NCI-H187 (cell line): ENCODE measurements around the gene ASRGL1.
"Not testable (repeated sequence)": the region's sequence is repeated elsewhere in the genome, so short reads cannot be mapped to it uniquely, and the experiment has no call there.

Experiments used
- DNase-seq, 2 experiments: peaks; one replicate each; lab custom pipeline; 2025; lab: John Stamatoyannopoulos, UW

Gene ASRGL1

DNA sequence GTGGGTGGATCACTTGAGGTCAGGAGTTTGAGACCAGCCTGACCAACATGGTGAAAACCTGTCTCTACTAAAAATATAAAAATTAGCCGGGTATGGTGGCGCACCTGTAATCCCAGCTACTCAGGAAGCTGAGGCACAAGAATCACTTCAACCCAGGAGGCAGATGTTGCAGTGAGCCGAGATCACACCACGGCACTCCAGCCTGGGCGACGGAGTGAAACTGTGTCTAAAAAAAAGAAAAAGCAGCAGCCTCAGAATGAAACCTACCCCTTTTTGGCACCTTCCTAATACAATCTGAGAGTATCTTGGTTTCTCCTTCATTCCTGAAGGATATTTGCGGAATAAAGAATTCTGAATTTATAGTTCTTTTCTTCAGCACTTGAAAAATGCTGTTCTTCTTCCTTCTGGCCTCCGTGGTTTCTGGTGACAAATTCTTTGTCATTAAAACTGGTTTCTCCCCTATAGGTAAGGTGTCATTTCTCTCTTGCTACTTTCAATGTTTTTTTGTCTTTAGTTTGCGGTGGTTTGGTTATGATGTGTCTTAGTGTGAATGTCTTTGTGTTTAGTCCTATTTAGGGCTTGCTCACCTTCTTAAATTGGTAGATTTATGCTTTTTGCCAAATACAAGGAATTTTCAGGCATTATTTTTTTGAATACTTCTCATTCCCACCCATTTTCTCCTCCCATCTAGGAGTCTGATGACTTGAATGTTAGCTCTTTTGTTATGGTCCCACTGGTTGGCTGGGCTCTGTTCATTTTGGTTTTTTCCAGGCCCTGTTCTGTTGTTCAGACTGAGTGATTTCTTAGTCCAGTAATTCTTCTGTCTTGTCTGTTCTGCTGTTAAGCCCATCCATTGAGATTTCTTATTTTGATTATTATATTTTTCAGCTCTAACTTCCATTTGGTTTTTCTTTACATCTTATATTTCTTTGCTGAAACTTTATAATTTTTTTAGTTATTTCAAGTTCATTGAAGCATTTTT lies 15.4 kb downstream of the ASRGL1 start:
- no peak for DNase-seq

DNA sequence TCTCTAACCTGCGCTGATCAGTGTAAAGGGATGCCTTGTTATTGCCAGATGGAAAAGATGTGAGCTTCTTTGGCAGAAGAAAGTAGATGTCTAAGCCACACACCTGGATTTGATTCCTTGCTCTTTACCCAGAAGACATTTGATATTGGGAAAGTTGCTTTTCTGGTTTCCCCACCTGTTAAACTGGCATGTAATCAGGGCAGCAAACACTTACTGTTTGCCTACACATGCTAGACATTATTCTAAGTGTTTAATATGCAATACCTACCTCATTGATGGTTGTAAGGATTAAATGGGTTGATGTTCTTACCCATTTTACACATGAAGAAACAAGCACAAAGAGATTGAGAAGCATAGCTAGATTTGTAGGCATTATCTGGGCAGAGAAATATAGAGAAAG lies 16.6 kb downstream of the ASRGL1 start:
- DNase-seq: no peak

DNA sequence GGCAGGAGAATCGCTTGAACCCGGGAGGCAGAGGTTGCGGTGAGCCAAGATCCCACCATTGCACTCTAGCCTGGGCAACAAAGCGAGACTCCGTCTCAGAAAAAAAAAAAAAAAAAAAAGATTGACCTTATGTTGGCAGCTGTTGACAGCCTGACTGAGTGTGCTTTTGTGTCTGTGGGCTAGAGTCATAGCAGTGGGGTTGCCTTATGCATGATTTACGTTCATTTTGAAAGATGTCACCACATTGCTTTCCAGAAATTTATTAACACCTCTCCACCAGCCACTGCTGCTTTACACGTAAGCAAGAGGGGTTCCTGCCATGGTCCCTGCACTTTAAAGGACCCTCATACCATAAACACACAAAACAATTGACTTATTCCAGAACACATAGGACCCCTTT lies 21.0 kb downstream of the ASRGL1 start:
- DNase-seq: no peak

DNA sequence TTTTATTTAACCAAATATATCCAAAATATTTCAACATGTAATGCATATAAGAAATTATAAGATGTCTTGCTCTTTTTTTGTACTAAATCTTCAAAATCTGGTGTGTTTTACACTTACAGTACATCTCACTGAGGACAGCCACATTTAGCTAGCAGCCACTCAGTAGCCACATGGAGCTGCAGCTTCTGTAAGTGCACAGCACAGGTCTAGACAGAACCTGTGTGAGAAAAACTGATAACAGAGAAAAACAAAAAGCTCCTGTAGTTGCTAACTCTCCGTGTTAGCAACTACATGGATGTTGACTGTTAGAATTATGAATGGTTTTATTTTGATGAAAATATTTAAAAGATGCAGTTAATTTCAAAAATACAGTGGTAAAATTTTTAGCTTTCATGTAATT lies 22.2 kb downstream of the ASRGL1 start:
- DNase-seq: no peak

DNA sequence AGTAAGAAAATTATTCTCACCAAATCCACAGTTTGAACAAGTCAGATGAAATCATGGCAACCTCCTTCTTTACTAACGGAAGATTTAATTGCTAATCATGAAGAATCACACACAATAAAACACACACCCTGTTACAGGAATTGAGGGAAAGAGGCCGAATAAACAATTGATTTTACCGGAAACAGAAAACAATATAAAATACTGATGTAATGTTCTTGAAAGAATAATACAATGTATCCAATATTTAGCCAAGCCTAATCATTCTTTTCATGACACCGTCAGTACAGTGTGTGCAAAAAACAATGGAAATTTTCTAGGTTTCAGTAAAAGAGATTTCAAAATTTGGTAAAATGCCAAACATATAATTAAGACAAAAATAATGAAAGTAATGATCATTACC lies 23.4 kb downstream of the ASRGL1 start:
- no peak for DNase-seq

DNA sequence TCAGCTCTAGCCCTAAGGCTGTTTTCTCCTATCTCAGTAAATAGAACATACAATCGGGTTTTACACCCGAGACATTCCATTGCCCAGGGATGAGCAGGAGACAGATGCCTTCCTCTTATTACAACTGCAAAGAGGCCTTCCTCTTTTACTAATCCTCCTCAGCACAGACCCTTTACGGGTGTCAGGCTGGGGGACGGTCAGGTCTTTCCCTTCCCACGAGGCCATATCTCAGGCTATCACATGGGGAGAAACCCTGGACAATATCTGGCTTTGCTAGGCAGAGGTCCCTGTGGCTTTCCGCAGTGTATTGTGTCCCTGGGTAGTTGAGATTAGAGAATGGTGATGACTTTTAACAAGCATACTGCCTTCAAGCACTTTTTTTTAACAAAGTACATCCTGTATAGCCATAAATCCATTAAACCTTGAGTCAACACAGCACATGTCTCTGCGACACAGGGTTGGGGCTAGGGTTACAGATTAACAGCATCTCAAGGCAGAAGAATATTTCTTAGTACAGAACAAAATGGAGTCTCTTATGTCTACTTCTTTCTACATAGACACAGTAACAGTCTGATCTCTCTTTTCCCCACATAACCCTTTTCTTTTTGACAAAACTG lies 31.7 kb downstream of the ASRGL1 start:
- DNase-seq: not testable (repeated sequence)

DNA sequence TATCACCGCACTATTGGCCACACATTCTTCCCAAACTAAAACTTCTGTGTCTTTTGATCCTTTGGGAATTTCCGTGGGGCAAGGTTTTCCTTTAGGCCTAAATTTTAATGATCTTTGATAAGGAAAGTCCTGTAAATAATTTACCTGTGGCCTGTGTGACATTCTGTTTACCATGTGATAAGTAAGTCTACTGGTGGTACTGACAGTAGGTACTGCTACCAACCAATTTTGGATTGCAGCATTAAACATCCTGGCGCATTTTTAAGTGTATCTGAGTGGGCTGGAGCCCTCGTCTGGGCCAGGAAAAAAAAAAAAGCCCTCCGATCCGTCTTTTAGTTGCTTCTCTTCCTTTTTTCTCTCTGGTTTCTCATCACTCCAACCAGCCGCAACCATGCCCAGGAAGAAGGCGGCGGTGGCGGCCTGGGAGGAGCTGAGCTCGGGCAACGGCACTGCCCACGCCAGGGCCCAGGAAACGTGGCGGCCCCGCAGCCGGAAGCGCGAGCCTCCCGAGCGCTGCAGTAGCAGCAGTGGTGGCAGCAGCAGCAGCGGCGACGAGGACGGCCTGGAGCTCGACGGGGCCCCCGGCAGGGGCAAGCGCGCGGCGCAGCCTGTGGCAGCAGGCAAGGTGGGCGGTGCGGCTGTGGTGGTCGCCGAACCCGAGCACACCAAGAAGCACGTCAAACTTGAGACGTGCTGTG lies 33.6 kb downstream of the ASRGL1 start:
- no peak for DNase-seq

DNA sequence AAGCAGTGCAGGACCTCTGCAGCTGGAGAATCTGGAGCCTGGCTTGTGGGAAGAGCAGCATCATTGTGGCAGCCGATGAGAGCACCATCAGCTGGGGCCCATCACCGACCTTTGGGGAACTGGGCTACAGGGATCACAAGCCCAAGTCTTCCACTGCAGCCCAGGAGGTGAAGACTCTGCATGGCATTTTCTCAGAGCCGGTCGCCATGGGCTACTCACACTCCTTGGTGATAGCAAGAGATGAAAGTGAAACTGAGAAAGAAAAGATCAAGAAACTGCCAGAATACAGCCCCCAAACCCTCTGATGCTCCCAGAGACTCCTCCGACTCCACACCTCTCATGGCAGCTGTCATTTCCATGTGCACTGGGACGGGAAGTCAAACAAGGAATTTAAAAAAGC lies 35.6 kb downstream of the ASRGL1 start:
- no peak for DNase-seq

DNA sequence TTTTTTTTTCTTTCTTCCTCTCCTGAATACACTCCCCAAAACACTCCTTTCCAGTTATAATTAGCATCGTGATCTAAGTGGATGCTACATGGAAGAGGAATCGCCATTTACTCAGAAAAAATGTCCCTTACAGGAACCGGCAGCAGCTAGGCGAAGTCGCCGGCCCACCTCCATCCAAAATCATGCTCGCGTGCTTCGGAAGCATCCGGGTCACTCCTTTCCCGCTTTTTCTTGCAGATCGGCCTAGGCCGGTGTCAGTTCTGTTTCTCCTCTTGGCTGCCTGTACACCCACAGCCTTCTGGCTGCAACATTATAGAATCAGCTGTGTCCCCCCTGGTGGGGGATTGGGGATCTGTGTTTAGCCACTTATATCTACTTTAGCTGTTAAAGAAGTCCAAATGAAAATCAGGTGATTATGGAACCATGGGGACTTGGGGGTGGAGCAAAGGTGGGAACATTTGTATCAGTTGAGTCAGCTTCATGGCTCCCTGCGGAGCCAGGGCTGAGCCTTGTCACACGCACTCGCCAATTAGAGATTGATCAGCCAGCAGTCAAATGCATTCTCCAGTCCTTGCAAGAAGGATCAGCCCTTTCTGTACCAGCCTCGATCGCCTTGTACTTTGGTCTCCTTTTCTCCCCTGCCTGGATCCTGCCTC lies 36.3 kb downstream of the ASRGL1 start:
- DNase-seq: no peak

DNA sequence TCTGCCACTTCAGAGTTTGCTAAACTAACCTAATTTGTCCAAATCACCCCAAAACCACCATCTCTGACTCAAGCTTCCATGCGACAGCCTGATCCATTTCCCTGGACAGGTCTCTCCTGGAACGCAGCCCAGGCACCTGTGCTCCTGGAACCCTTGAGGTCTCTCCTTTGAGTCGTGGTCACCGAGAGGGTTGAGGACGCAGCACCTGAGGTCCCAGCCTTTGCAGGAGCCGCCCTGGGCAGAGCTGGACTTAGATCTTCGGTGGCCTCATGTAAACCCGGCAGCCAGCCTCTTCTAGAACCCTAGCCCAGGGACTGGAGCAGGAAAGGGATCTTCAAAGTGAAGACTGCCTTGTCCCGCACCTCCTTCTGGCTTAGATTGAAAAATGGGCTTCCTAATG lies 37.6 kb downstream of the ASRGL1 start:
- DNase-seq: no peak

DNA sequence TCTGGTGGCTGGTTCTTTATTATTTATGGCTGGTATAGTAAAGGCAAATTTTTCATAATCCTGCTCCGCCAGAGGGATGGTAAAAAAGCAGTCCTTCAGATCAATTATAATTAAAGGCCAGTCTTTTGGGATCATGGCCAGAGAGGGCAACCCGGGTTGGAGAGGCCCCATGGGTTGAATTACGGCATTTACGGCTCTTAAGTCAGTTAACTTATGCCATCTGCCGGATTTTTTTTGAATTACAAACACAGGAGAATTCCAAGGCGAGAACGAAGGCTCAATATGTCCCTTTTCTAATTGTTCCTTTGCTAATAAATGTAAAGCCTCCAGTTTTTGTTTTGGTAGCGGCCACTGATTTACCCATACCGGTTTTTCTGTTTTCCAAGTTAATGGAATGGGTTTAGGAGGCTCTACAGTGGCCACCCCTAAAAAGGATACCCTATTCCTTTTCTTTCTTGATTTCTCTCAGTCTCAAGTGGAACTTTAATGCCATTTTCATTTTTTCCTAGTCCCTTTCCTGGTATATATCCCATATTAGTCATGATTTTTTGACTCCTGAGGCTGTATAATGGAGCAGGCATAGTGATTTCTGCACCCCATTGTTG lies 41.3 kb downstream of the ASRGL1 start:
- DNase-seq: peak in 1 of 2 experiments; percentile 1

DNA sequence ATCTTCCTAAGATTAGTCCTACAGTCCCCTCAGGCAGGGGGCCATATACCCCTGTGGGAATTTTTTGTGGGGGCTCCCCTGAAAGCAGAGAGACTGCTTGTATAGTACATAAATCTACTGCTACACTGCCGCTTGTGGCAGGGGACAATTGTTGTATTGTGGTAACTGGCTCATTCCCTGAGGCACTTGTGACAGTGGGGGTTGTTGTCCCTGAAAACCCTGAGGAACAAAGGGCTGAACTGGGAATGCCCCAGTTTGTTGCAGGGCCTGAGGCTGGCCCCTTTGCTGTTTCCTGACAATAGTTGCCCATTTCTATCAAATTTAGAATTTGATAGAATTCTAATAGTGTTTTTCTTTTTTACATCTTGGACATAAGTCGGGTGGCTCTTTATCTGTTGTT lies 42.3 kb downstream of the ASRGL1 start:
- not testable (repeated sequence) for DNase-seq

DNA sequence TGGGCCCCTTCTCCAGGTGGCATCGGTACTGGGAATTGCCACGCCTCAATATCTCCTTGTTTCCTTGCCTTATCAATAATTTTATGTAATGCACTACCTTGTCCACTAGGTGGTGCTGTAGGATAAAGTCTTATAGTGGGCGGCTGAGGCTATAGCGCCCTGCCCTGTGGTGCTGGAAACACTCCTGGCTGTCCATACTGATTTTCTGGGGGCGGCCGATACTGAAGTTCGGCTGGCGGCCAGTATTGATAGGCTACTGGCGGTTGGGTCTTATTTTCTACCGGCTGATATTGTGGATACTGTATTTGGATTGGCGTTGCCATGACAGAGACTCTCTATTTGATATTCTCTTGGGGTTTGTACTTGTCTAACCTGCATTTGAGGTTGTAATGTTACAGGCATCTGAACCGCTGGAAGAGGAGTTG lies 43.6 kb downstream of the ASRGL1 start:
- DNase-seq: peak; percentile 28 to 34

DNA sequence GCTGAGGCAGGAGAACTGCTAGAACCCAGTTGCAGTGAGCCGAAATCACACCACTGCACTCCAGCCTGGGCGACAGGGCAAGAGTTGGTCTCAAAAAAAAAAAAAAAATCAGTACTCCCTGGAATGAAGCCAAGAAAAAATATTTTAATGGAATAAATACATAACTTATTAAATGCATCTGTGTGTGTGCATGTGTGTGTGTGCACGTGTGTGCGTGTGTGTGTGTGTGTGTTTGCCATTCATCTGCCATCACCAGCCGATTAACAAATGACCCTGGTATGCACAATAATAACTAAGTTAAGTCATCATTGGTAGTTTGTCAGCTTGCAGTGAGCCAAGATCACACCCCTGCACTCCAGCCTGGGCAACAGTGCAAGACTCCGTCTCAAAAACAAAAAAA lies 46.6 kb downstream of the ASRGL1 start:
- no peak for DNase-seq

DNA sequence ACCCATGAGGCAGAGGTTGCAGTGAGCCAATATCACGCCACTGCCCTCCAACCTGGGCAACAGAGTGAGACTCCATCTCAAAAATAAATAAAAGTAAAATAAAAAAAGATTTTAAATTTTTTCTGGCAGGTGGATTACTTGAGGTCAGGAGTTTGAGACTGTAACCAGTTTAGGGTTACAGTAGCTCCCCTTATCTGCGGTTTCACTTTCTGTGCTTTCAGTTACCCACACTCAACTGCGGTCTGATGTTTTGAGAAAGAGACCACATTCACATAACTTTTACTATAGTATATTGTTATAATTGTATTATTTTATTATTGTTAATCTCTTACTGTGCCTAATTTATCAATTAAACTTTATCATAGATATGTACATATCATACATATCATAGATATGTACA lies 48.8 kb downstream of the ASRGL1 start:
- not testable (repeated sequence) for DNase-seq

DNA sequence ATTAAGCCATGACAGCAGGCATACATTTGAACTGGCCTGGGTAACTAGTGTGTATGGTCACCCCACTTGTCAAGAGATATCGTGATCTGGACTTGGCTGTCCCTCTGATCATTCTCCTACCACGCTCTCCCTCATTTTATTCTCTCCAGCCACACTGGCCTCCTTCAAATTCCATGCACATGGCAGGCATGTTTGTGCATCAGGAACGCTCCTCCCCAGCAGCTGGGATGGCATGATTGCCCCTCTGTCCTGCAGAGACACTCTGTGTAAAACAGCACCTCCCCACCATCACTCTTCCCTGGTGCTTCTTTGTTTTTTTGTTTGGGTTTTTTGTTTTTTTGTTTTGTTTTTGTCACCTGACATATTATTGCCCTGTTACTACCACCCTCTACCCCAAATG lies 50.1 kb downstream of the ASRGL1 start:
- no peak for DNase-seq

DNA sequence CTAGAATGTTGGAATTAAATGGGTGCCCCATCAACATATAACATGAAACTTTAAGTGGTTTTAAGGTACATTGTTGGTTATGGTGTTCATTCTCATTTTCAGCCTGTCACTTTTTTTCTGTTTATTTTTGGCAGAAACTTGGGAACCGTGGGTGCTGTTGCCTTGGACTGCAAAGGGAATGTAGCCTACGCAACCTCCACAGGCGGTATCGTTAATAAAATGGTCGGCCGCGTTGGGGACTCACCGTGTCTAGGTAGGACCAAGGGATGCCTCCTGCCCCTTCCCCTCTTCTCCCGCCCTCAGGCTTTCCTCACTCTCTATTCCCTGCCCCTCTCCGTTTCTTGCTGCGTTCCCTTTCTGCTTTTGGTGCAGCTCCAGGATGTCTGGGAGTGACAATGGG lies 51.8 kb downstream of the ASRGL1 start:
- DNase-seq: no peak

DNA sequence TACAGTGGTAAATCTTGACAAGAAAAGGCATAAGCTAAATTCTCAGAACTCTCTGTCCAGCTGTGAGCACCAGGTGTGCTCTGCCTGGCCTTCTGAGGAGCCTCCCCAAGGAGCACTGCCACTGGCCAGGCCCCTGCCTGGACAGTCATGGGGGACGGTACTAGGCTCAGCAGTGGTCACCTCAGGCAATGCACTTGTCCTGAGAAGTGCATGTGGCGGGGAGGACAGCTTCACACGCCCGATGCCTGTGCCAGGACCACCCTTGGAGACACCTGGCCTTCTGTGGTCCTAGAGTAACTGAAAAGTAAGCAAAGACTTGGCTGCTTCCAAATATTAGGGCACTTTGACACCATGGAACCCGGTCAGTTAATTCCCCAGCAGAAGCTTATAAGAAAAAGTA lies 53.0 kb downstream of the ASRGL1 start:
- no peak for DNase-seq

DNA sequence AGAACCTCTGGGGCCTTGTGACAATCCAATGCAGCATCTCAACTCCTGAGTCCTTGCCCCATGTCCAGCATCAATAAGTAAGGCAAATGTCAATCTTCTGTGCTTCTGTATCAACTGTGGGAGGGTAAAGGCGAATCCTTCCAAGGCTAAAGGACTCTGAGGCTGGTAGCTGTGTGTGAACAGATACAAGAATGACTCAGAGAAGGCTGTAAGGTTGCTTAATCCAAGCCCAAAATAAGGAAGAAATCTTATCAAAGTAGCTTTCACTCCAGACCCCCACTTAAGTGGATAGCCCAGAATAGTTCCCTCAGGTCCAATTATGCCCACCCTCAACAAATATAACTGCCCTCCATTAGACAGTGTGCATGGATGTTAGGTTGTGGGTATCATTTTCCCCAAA lies 53.5 kb downstream of the ASRGL1 start:
- no peak for DNase-seq

DNA sequence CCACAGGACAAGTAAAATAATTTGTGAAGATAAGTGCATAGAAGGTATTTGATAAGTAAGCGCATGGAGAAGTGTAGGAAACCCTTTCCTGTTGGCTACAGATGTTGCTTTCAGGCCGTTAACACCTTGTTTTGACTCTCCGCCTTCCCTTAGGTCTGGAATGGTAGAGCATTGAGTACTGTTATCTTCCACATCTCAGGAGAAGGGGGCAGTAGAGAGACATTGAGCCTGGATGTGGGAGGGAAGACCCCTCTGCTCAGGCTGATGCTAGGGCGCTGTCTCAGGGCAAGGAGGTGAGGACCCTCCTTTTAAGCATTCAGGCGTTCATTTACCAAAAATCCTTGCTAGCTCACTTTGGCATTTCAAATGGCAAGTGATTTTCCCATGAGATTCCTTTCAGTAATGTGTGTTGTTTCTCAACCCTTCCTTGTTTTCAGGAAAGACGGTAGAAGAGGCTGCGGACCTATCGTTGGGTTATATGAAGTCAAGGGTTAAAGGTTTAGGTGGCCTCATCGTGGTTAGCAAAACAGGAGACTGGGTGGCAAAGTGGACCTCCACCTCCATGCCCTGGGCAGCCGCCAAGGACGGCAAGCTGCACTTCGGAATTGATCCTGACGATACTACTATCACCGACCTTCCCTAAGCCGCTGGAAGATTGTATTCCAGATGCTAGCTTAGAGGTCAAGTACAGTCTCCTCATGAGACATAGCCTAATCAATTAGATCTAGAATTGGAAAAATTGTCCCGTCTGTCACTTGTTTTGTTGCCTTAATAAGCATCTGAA lies 54.6 kb downstream of the ASRGL1 start:
- no peak for DNase-seq

DNA sequence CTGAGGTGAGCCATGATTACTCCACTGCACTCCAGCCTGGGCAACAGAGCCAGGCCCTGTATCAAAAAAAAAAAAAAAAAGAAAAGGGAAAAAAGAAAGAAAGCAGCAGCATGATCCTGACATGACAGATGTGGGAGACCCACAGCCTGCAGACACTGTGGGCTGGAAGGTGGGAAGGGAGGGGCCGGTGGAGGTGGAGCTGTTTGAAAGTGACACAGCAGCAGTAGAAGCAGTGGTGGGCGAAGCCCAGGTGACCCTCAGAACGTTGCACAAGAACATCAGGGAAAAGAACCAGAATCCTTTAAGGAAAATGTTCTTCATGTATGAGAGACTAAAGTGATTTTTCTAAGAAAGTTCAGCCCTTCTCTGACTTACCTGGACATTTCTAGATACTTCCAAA lies 55.3 kb downstream of the ASRGL1 start:
- DNase-seq: no peak
